Measurements from ENCODE around the gene RTL9. TPM values are rescaled to one million over a fixed set of nuclear protein-coding genes. Genes with fewer than 3 reads are reported as not detected.
"Not testable (repeated sequence)": the region's sequence is repeated elsewhere in the genome, so short reads cannot be mapped to it uniquely, and the experiment has no call there.

The RTL9 gene
- total and polyA plus RNA-seq, 4 donors, result 0.09 to 0.26 TPM; not detected in 2

DNA sequence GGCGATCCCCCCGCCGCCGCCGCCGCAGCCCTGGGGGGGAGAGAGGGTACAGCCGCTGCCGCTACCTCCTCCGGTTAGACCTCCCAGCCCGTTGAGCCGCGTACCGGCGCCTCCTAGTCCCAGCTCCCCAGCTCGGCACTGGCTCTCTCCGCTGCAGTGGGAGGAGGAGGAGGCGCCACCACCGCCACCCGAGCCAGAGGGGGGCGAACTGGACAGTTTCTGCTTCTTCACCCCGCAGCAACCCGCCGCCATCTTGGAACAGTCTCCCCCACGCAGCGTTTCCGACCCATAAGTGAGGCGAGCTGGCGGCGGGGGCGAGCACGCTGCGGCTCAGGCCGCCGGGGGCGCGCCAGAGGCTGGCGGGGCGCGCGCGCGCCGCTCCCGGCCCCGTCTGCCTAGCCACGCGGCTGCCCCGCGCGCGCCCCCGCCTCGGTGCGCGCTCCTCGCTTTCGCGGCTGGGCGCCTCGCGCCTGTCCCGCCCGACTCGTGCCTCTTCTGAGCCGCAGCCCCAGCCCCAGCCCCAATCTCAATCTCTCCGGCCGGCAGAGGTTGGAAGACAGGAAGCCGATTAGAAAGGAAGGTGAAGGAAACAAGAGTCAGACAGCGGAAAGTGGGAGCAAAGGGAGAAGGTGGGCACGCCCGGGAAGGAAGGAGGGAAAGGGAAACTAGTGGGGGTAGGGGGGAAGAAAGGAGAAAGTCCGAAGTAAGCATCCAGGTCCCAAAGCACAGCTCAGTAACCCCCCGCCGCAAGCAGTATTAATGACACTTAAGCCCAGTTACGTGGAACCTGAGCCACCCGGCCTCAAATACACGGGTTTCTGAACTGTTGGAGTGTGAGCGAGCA, 40.6 kb upstream of the RTL9 start, which contains the start of gene AMMECR1:
TSS of gene AMMECR1 (minus strand) at position 266 of the 844 bp plus-strand sequence. CDS start at position 252, 14 bp downstream.
- intact Hi-C loops (cut with DNase I), result loop anchor here in 1 of 2 donors (10.0 kb wide), 1 partner anchor 153 kb away; no protein-coding TSS in a partner anchor
- ATAC-seq (ENCODE audit: low FRiP score), result peak; percentile 93
- peak within 1 kb of the TSS; percentile 70 to 79 for H3K4me3 ChIP-seq (ENCODE audit: low read length in 2 of 2)
- 0 to 22% methylated on average over 64 to 78 of the region's 78 CpGs for WGBS, 2 donors
- no peaks in the 10 kb centered on the region for H3K36me3 ChIP-seq (ENCODE audit: control insufficient read depth in 1 of 2, insufficient read depth in 2 of 2, low read length in 1 of 2)
- H3K4me1 ChIP-seq (ENCODE audit: control insufficient read depth in 1 of 2, insufficient read depth in 2 of 2, low read length in 2 of 2), result no peaks in the 10 kb centered on the region
- no peaks in the 10 kb centered on the region for H3K27me3 ChIP-seq (ENCODE audit: control insufficient read depth in 1 of 2, insufficient read depth in 2 of 2, low read length in 1 of 2)
- H3K9me3 ChIP-seq (ENCODE audit: control insufficient read depth, low read length), result no peaks in the 10 kb centered on the region
- H3K27ac ChIP-seq (ENCODE audit: low read depth in 1 of 2, low read length in 2 of 2), result peak within 1 kb of the TSS in 1 of 2 donors; percentile 64
- DNase-seq, result peak; percentile 85 to 91

DNA sequence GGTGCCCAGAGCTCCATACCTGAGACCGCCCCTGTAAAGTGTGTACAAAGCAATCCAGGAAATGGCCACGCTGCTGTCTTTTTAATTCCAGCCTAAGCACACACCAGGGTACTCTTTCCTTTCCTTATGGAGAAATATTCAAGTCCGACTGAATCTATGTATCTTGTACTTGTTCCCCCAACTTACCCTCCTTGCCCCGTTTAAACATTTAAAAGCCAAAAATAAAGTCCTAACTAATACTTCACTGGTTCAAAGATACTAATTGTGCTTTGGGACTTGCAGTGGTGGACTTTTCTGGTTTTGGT, 40.0 kb upstream of the RTL9 start:
- ATAC-seq (ENCODE audit: low FRiP score) (no peak), DNase-seq (no peak)
- WGBS, 2 donors, result 4 to 33% methylated on average over 4 of the region's 4 CpGs
- no peaks in the 10 kb centered on the region for H3K27me3 ChIP-seq (ENCODE audit: control insufficient read depth in 1 of 2, insufficient read depth in 2 of 2, low read length in 1 of 2)
- H3K4me1 ChIP-seq (ENCODE audit: control insufficient read depth in 1 of 2, insufficient read depth in 2 of 2, low read length in 2 of 2), result no peaks in the 10 kb centered on the region
- no peaks in the 10 kb centered on the region for H3K9me3 ChIP-seq (ENCODE audit: control insufficient read depth, low read length)
- H3K4me3 ChIP-seq (ENCODE audit: low read length in 2 of 2), result peak overlapping the region; percentile 2 to 70
- no peaks in the 10 kb centered on the region for H3K36me3 ChIP-seq (ENCODE audit: control insufficient read depth in 1 of 2, insufficient read depth in 2 of 2, low read length in 1 of 2)
- intact Hi-C loops (cut with DNase I), result loop anchor here in 1 of 2 donors (10.0 kb wide), 1 partner anchor 154 kb away; no protein-coding TSS in a partner anchor
- H3K27ac ChIP-seq (ENCODE audit: low read depth in 1 of 2, low read length in 2 of 2), result no peak overlapping the region

DNA sequence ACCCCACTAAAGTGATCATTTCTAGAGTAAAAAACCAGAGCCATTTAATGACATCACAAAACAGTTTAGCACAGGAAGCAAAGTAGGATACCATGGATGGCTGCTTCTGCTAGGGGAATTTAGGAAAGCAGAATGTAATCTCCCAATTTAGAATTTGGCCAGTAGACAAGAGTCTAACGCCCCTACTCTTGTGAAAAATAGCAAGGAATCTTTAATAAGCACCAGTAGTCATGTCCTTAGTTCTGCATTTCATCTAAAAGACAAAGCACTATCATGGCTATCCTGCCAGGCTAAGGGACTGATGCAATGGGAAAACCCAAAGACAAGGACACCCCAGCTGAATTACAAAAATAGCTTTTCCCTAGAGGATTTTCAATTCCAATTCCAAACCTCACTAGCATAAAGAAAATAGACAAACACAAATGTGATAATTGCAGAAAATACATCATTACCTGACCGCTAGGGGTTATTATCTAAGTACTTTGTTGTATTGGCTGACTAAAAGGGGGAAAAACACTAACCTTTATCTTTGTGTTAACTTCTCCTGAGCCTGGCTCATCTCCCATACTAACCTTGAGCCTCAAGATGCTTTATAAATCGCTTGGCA, 38.2 kb upstream of the RTL9 start:
- Histone ChIP-seq H3K27ac (ENCODE audit: low read depth in 1 of 2, low read length in 2 of 2) (no peak overlapping the region), H3K9me3 (ENCODE audit: control insufficient read depth, low read length) (no peaks in the 10 kb centered on the region), H3K36me3 (ENCODE audit: control insufficient read depth in 1 of 2, insufficient read depth in 2 of 2, low read length in 1 of 2) (no peaks in the 10 kb centered on the region), H3K4me1 (ENCODE audit: control insufficient read depth in 1 of 2, insufficient read depth in 2 of 2, low read length in 2 of 2) (no peaks in the 10 kb centered on the region), H3K27me3 (ENCODE audit: control insufficient read depth in 1 of 2, insufficient read depth in 2 of 2, low read length in 1 of 2) (no peaks in the 10 kb centered on the region), H3K4me3 (ENCODE audit: low read length in 2 of 2) (no peak overlapping the region)
- 39 to 63% methylated on average over 3 of the region's 3 CpGs for WGBS, 2 donors
- no peak for DNase-seq
- no peak for ATAC-seq (ENCODE audit: low FRiP score)
- intact Hi-C loops (cut with DNase I), result no loop called here

DNA sequence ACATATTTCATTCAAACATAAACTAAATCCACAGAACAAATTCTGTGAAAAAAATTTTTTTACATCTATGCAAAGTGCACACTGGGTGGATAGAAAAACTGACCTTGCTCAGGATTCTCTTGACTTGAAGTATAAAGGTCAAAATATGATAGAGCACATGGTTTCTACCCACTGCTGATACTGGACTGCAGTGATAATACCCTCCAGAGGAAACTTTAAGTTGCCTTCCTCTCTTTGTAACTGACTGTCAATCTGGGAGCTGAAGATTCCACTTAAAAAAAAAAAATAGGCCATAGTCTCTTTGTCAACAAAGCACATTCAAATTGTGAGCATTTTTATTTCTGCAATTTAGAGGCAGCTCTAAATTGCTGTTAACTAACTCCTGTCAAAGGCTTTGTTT, 37.6 kb upstream of the RTL9 start:
- DNase-seq (no peak), ATAC-seq (ENCODE audit: low FRiP score) (no peak)
- no peak overlapping the region for H3K27ac ChIP-seq (ENCODE audit: low read depth in 1 of 2, low read length in 2 of 2)
- no peaks in the 10 kb centered on the region for H3K27me3 ChIP-seq (ENCODE audit: control insufficient read depth in 1 of 2, insufficient read depth in 2 of 2, low read length in 1 of 2)
- H3K9me3 ChIP-seq (ENCODE audit: control insufficient read depth, low read length), result no peaks in the 10 kb centered on the region
- intact Hi-C loops (cut with DNase I), result no loop called here
- no peak overlapping the region for H3K4me3 ChIP-seq (ENCODE audit: low read length in 2 of 2)
- H3K4me1 ChIP-seq (ENCODE audit: control insufficient read depth in 1 of 2, insufficient read depth in 2 of 2, low read length in 2 of 2), result no peaks in the 10 kb centered on the region
- H3K36me3 ChIP-seq (ENCODE audit: control insufficient read depth in 1 of 2, insufficient read depth in 2 of 2, low read length in 1 of 2), result no peaks in the 10 kb centered on the region

DNA sequence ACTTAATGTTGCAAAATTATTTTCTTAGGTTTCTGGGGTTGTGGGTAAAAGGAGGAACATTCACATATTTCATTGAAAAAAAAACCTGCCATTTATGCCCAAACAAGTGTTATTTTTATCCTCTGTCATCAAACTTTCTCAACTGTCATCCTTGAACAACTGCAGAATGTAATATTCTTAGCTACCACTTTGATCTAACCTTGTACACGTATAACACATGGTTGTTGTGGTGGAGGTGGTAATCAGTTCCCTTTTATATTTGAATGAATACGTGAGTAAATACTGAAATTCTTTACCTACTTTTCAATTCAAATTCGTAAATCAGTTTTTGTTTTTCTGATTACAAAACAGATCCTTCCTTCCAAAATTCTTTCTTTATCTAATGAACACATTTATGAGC, 37.0 kb upstream of the RTL9 start:
- no peak overlapping the region for H3K27ac ChIP-seq (ENCODE audit: low read depth in 1 of 2, low read length in 2 of 2)
- WGBS, 2 donors, result 51 to 83% methylated on average over 3 of the region's 3 CpGs
- intact Hi-C loops (cut with DNase I), result no loop called here

DNA sequence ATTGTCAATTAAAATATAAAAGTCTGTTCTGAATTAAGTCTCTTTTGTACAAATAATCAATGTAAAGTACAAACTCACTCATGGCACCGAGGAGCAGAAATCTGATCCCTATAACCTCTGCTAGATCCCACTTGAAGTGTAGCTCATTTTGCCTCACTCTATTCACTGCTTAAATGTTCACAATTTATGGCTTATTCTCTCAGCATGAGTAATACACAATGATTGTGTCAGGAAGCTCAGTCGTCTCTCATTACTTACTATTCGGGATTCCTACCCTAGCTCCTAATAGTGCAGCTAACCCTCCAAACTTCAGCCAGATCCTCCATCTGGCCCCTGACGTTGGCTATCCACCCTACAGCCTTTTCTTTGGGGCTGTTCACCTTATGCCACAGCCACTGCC, 36.0 kb upstream of the RTL9 start:
- H3K27me3 ChIP-seq (ENCODE audit: control insufficient read depth in 1 of 2, insufficient read depth in 2 of 2, low read length in 1 of 2), result no peaks in the 10 kb centered on the region
- no peaks in the 10 kb centered on the region for H3K9me3 ChIP-seq (ENCODE audit: control insufficient read depth, low read length)
- intact Hi-C loops (cut with DNase I), result no loop called here
- no peak for ATAC-seq (ENCODE audit: low FRiP score)
- no peaks in the 10 kb centered on the region for H3K36me3 ChIP-seq (ENCODE audit: control insufficient read depth in 1 of 2, insufficient read depth in 2 of 2, low read length in 1 of 2)
- H3K27ac ChIP-seq (ENCODE audit: low read depth in 1 of 2, low read length in 2 of 2), result no peak overlapping the region
- H3K4me3 ChIP-seq (ENCODE audit: low read length in 2 of 2), result no peak overlapping the region
- H3K4me1 ChIP-seq (ENCODE audit: control insufficient read depth in 1 of 2, insufficient read depth in 2 of 2, low read length in 2 of 2), result no peaks in the 10 kb centered on the region
- 45 to 52% methylated on average over 4 of the region's 4 CpGs for WGBS, 2 donors
- DNase-seq, result no peak

More for the DNA sequence above, 37.0 kb upstream of the RTL9 start:
- Histone ChIP-seq H3K9me3 (ENCODE audit: control insufficient read depth, low read length) (no peaks in the 10 kb centered on the region), H3K27me3 (ENCODE audit: control insufficient read depth in 1 of 2, insufficient read depth in 2 of 2, low read length in 1 of 2) (no peaks in the 10 kb centered on the region), H3K4me1 (ENCODE audit: control insufficient read depth in 1 of 2, insufficient read depth in 2 of 2, low read length in 2 of 2) (no peaks in the 10 kb centered on the region), H3K36me3 (ENCODE audit: control insufficient read depth in 1 of 2, insufficient read depth in 2 of 2, low read length in 1 of 2) (no peaks in the 10 kb centered on the region), H3K4me3 (ENCODE audit: low read length in 2 of 2) (no peak overlapping the region)
- ATAC-seq (ENCODE audit: low FRiP score) (no peak), DNase-seq (no peak)

DNA sequence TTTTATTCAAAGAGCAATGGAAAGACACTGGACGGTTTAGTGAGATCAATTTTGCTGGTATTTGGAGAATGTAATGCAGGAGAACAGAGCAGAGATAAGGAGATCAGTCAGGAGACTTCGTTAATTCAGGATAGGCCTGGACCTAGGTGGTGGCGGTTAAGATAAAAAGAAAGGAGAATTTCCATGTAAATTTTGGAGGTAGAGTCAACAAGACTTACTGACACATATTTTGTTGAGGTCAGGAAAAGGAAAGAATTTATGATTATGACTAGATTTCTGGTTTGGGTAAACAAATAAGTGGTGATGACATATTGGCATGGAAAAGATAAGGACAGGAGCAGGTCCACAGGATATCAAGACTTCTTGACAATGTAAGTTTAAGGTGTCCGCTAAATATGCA, 31.9 kb upstream of the RTL9 start:
- DNase-seq, result no peak
- no peak for ATAC-seq (ENCODE audit: low FRiP score)
- 66 to 90% methylated on average over 4 of the region's 4 CpGs for WGBS, 2 donors
- H3K27me3 ChIP-seq (ENCODE audit: control insufficient read depth in 1 of 2, insufficient read depth in 2 of 2, low read length in 1 of 2), result no peaks in the 10 kb centered on the region
- H3K4me1 ChIP-seq (ENCODE audit: control insufficient read depth in 1 of 2, insufficient read depth in 2 of 2, low read length in 2 of 2), result no peaks in the 10 kb centered on the region
- no peaks in the 10 kb centered on the region for H3K9me3 ChIP-seq (ENCODE audit: control insufficient read depth, low read length)
- no peak overlapping the region for H3K27ac ChIP-seq (ENCODE audit: low read depth in 1 of 2, low read length in 2 of 2)
- no peaks in the 10 kb centered on the region for H3K36me3 ChIP-seq (ENCODE audit: control insufficient read depth in 1 of 2, insufficient read depth in 2 of 2, low read length in 1 of 2)
- no peak overlapping the region for H3K4me3 ChIP-seq (ENCODE audit: low read length in 2 of 2)
- intact Hi-C loops (cut with DNase I), result no loop called here

DNA sequence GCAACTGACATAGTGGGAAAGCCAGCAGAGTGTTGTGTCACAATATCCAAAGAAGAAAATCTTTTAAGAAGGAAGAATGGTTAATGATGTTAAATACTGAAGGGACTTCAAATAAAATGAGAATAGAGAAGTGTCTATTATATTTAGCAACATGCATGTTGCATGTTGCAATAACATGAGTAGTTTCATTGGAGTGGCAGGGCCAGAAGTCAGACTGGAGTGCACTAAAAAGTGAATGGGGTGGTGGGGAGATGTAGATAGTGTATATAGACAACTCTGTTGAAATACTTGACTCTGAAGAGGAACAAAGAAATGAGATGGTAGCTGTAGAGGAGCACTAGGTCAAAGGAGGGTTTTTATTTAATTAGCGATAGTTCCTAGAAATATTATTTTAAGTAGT, 31.3 kb upstream of the RTL9 start:
- no peaks in the 10 kb centered on the region for H3K4me1 ChIP-seq (ENCODE audit: control insufficient read depth in 1 of 2, insufficient read depth in 2 of 2, low read length in 2 of 2)
- no peaks in the 10 kb centered on the region for H3K36me3 ChIP-seq (ENCODE audit: control insufficient read depth in 1 of 2, insufficient read depth in 2 of 2, low read length in 1 of 2)
- H3K9me3 ChIP-seq (ENCODE audit: control insufficient read depth, low read length), result no peaks in the 10 kb centered on the region
- no peaks in the 10 kb centered on the region for H3K27me3 ChIP-seq (ENCODE audit: control insufficient read depth in 1 of 2, insufficient read depth in 2 of 2, low read length in 1 of 2)
- ATAC-seq (ENCODE audit: low FRiP score) (no peak), DNase-seq (no peak)
- WGBS, 2 donors, result 79 to 94% methylated on average over 1 of the region's 1 CpG
- no peak overlapping the region for H3K27ac ChIP-seq (ENCODE audit: low read depth in 1 of 2, low read length in 2 of 2)
- H3K4me3 ChIP-seq (ENCODE audit: low read length in 2 of 2), result no peak overlapping the region
- intact Hi-C loops (cut with DNase I), result no loop called here

DNA sequence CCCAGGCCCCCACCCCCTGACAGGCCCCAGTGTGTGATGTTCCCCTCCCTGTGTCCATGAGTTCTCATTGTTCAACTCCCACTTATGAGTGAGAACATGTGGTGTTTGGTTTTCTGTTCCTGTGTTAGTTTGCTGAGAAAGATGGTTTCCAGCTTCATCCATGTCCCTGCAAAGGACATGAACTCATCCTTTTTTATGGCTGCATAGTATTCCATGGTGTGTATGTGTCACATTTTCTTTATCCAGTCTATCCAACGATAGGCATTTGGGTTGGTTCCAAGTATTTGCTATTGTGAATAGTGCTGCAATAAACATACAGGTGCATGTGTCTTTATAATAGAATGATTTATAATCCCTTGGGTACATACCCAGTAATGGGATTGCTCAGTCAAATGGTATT, 30.0 kb upstream of the RTL9 start:
- 84 to 98% methylated on average over 1 of the region's 1 CpG for WGBS, 2 donors
- DNase-seq; H3K27ac ChIP-seq (ENCODE audit: low read depth in 1 of 2, low read length in 2 of 2); ATAC-seq (ENCODE audit: low FRiP score); H3K36me3 ChIP-seq (ENCODE audit: control insufficient read depth in 1 of 2, insufficient read depth in 2 of 2, low read length in 1 of 2); intact Hi-C loops (cut with DNase I); H3K27me3 ChIP-seq (ENCODE audit: control insufficient read depth in 1 of 2, insufficient read depth in 2 of 2, low read length in 1 of 2); H3K4me1 ChIP-seq (ENCODE audit: control insufficient read depth in 1 of 2, insufficient read depth in 2 of 2, low read length in 2 of 2); H3K4me3 ChIP-seq (ENCODE audit: low read length in 2 of 2); H3K9me3 ChIP-seq (ENCODE audit: control insufficient read depth, low read length): not testable (repeated sequence)
